HG03066 (cell line): Measurements from ENCODE around the gene WWP2.
"Not testable (repeated sequence)": the region's sequence is repeated elsewhere in the genome, so short reads cannot be mapped to it uniquely, and the experiment has no call there.

Source experiments
- ATAC-seq: cut with Tn5 transposase; IDR thresholded peaks from one replicate; pipeline ENCODE4 v1.9.1; 2021; ENCODE audit warnings: low read depth; ENCODE audit not compliant: unreplicated experiment

Gene WWP2

GRCh38 chr16:69853481-69853880, 91.3 kb downstream of the WWP2 start:
- no peak for ATAC-seq

GRCh38 chr16:69854776-69855175, 92.6 kb downstream of the WWP2 start:
- ATAC-seq: not testable (repeated sequence)

- ATAC-seq: no peak
Observed at GRCh38 chr16:69855592-69855991, 93.5 kb downstream of the WWP2 start.

GRCh38 chr16:69858191-69859104, 96.3 kb downstream of the WWP2 start:
- ATAC-seq: no peak

GRCh38 chr16:69859105-69859989, 97.2 kb downstream of the WWP2 start:
- ATAC-seq: no peak

GRCh38 chr16:69860233-69861231, 98.4 kb downstream of the WWP2 start:
- no peak for ATAC-seq

- ATAC-seq: no peak
Observed at GRCh38 chr16:69861292-69862030, 99.3 kb downstream of the WWP2 start.

GRCh38 chr16:69863401-69864281, 101.5 kb downstream of the WWP2 start:
- no peak for ATAC-seq

GRCh38 chr16:69865701-69866100, 103.6 kb downstream of the WWP2 start:
- no peak for ATAC-seq

GRCh38 chr16:69867784-69868560, 105.8 kb downstream of the WWP2 start:
- ATAC-seq: no peak

- ATAC-seq: no peak
Observed at GRCh38 chr16:69870761-69871160, 108.6 kb downstream of the WWP2 start.

GRCh38 chr16:69871708-69872107, 109.6 kb downstream of the WWP2 start:
- ATAC-seq: no peak

- no peak for ATAC-seq
Observed at GRCh38 chr16:69872888-69873287, 110.8 kb downstream of the WWP2 start.

- no peak for ATAC-seq
Observed at GRCh38 chr16:69873783-69874182, 111.7 kb downstream of the WWP2 start.

GRCh38 chr16:69874271-69874670, 112.1 kb downstream of the WWP2 start:
- no peak for ATAC-seq

- ATAC-seq: no peak
Observed at GRCh38 chr16:69880640-69881133, 118.6 kb downstream of the WWP2 start.

GRCh38 chr16:69881141-69881540, 119.0 kb downstream of the WWP2 start:
- ATAC-seq: no peak

GRCh38 chr16:69883744-69884143, 121.6 kb downstream of the WWP2 start:
- no peak for ATAC-seq
